SW480 (cell line): ENCODE results near the gene PEDS1.
"Not testable (repeated sequence)": the region's sequence is repeated elsewhere in the genome, so short reads cannot be mapped to it uniquely, and the experiment has no call there.

Experiments used
- DNase-seq: peaks from one replicate; pipeline ENCODE4 v3.0.0-alpha.2; 2016; ENCODE audit warnings: low spot score

Gene PEDS1

GRCh38 chr20:50153500-50154377 lies at the start of gene PEDS1:
TSS of gene PEDS1 (minus strand) at chr20:50153723. CDS start at chr20:50153637, 86 bp downstream.
- DNase-seq: peak; percentile 94

- no peak for DNase-seq
These were observed 49.2 kb upstream of the PEDS1 start for GRCh38 chr20:50202677-50203076.

GRCh38 chr20:50201710-50202109 lies 48.2 kb upstream of the PEDS1 start:
- DNase-seq: not testable (repeated sequence)

- no peak for DNase-seq
These were observed 47.1 kb upstream of the PEDS1 start for GRCh38 chr20:50200482-50201104.

GRCh38 chr20:50199703-50200102 lies 46.2 kb upstream of the PEDS1 start:
- DNase-seq: no peak

- DNase-seq: no peak
These were observed 45.2 kb upstream of the PEDS1 start for GRCh38 chr20:50198716-50199115.

- no peak for DNase-seq
These were observed 44.7 kb upstream of the PEDS1 start for GRCh38 chr20:50198180-50198666.

- no peak for DNase-seq
These were observed 44.1 kb upstream of the PEDS1 start for GRCh38 chr20:50197463-50198179.

GRCh38 chr20:50196896-50197295 lies 43.4 kb upstream of the PEDS1 start:
- no peak for DNase-seq

- no peak for DNase-seq
These were observed 42.7 kb upstream of the PEDS1 start for GRCh38 chr20:50196248-50196647.

GRCh38 chr20:50195524-50196120 lies 42.1 kb upstream of the PEDS1 start:
- DNase-seq: no peak

- no peak for DNase-seq
These were observed 41.5 kb upstream of the PEDS1 start for GRCh38 chr20:50194831-50195523.

- DNase-seq: no peak
These were observed 40.9 kb upstream of the PEDS1 start for GRCh38 chr20:50194422-50194830.

GRCh38 chr20:50193836-50194421 lies 40.4 kb upstream of the PEDS1 start:
- no peak for DNase-seq

GRCh38 chr20:50193199-50193835 lies 39.8 kb upstream of the PEDS1 start:
- no peak for DNase-seq

GRCh38 chr20:50192364-50193198 lies 39.1 kb upstream of the PEDS1 start:
- DNase-seq: peak; percentile 98

- peak; percentile 70 for DNase-seq
These were observed 38.2 kb upstream of the PEDS1 start for GRCh38 chr20:50191544-50192363.

GRCh38 chr20:50191065-50191543 lies 37.6 kb upstream of the PEDS1 start:
- peak; percentile 69 for DNase-seq
